ENCODE results near the gene ABCC6. TPM values are rescaled to one million over a fixed set of nuclear protein-coding genes. Genes with fewer than 3 reads are reported as not detected.
A peak's percentile ranks its signal among the peaks of the same experiment; 100 is the strongest.

The ABCC6 gene
- total and polyA plus RNA-seq, 2 of the 4 experiments (the other 2 are of a cell fraction): 0.36 to 1.3 TPM

GRCh38 chr16:16143038-16143763 lies 80.1 kb downstream of the ABCC6 start:
- Histone ChIP-seq H3K18ac (ENCODE audit: low read depth, low read length) (no peak overlapping the region), H3K79me1 (ENCODE audit: low read depth in 1 of 2, low read length in 2 of 2) (peaks cover 8 to 43% of the 10 kb centered on the region in 2 experiments), H3K4me1 (ENCODE audit: control insufficient read depth, insufficient read depth, low read length) (no peaks in the 10 kb centered on the region; the same call in 1 of the 2 replicates), H3K27me3 (ENCODE audit: control insufficient read depth, insufficient read depth, low read length) (no peaks in the 10 kb centered on the region), H3K4ac (ENCODE audit: low read depth, low read length) (no peak overlapping the region), H2BK120ac (ENCODE audit: low read depth, low read length) (no peak overlapping the region), H3K4me3 (ENCODE audit: insufficient read depth, low read depth, low read length) (no peak overlapping the region), H3K9me1 (ENCODE audit: insufficient read depth, low read length) (peaks cover 14% of the 10 kb centered on the region), H3K4me2 (ENCODE audit: low read depth, low read length) (no peak overlapping the region), H2BK5ac (ENCODE audit: low read depth, low read length, poor library complexity, severe bottlenecking) (no peak overlapping the region), H3K9me3 (ENCODE audit: control insufficient read depth, insufficient read depth, low read length) (no peaks in the 10 kb centered on the region), H4K8ac (ENCODE audit: low read depth in 2 of 2, low read length in 2 of 2) (no peak overlapping the region), H3K27ac (ENCODE audit: insufficient read depth, low read length) (no peak overlapping the region), H2AK5ac (ENCODE audit: low read depth, low read length) (no peak overlapping the region), H4K20me1 (ENCODE audit: insufficient read depth, low read length) (peaks cover 46% of the 10 kb centered on the region), H4K5ac (ENCODE audit: low read depth, low read length) (no peak overlapping the region), H3K56ac (ENCODE audit: extremely low read depth, insufficient read depth, low read length) (no peak overlapping the region), H2BK15ac (ENCODE audit: low read depth, low read length) (no peak overlapping the region), H2BK20ac (ENCODE audit: low read depth, low read length) (no peak overlapping the region), H3K9ac (ENCODE audit: low read depth, low read length) (no peak overlapping the region), H2AK9ac (replicated peaks; ENCODE audit: low read depth, low read length, poor library complexity) (no peak overlapping the region), H2AFZ (replicated peaks; ENCODE audit: low read length, poor library complexity) (no peak overlapping the region), H4K91ac (ENCODE audit: insufficient read depth, low read depth, low read length) (no peak overlapping the region), H3K14ac (replicated peaks; ENCODE audit: low read depth, low read length) (no peak overlapping the region), H3K23ac (ENCODE audit: low read depth, low read length) (no peak overlapping the region), H3K36me3 (ENCODE audit: control insufficient read depth, insufficient read depth, low read length) (peaks cover 87% of the 10 kb centered on the region)
- WGBS, 2 experiments (ENCODE audit: extremely low coverage in 2 of 2, insufficient read length in 1 of 2): 100% methylated on average over 3 of the region's 15 CpGs; no CpG with 5 or more reads in 1 of the 2 experiments
- BruUV-seq (replicated peaks): no TSS peak
- intact Hi-C loops (cut with micrococcal nuclease): no loop called here
- TF ChIP-seq NFE2L2 (IDR thresholded peaks at IDR 0.05; ENCODE audit: low read depth, low read length) (no peak), CEBPB (IDR thresholded peaks at IDR 0.05; ENCODE audit: low read depth, low read length) (peak; percentile 67), CTCF (conservative IDR thresholded peaks at IDR 0.05; ENCODE audit: low read depth, low read length) (0 out of 2 replicates have a peak, but pooled peaks have one; percentile 6)
- ChIA-PET POLR2A (ENCODE audit: unreplicated experiment) (no interaction called here), CTCF (no interaction called here)
- ATAC-seq (ENCODE audit: low read depth) (no peak), DNase-seq (no peak)
- dilution Hi-C loops (cut with HindIII; ENCODE audit: low sequenced_read_pairs, unreplicated experiment): no loop called here
- in situ Hi-C loops (cut with MboI; ENCODE audit: low sequenced_read_pairs): no loop called here

Measured in IMR-90 (cell line).